ENCODE results near the gene PALLD. TPM values are rescaled to one million over a fixed set of nuclear protein-coding genes. Genes with fewer than 3 reads are reported as not detected.

PALLD gene
- total and polyA plus RNA-seq, 2 of the 8 experiments (the other 6 are each of a cell fraction or from before 2014, with no cell fraction given), result 10.5 to 25.0 TPM

GRCh38 chr4:168560184-168561180 lies 63.6 kb downstream of the PALLD start (continued):
- TF ChIP-seq CHD7 (IDR thresholded peaks at IDR 0.05; ENCODE audit: insufficient replicate concordance, low read length) (no peak), BACH1 (IDR thresholded peaks at IDR 0.05; ENCODE audit: low read length) (no peak), JUND (IDR thresholded peaks at IDR 0.05; ENCODE audit: low read length) (no peak), CBX8 (IDR thresholded peaks at IDR 0.05; ENCODE audit: borderline replicate concordance, low read depth, low read length) (no peak), TBP (IDR thresholded peaks at IDR 0.05; ENCODE audit: low read depth, low read length) (no peak), CREB1 (IDR thresholded peaks at IDR 0.05) (no peak), ZNF274 (IDR thresholded peaks at IDR 0.05; ENCODE audit: borderline replicate concordance, extremely low read depth, low read length) (no peak), GABPA (IDR thresholded peaks at IDR 0.05; ENCODE audit: borderline replicate concordance, insufficient read depth, low read length) (no peak), KDM5A (IDR thresholded peaks at IDR 0.05; ENCODE audit: low read length) (no peak), SIN3A (conservative IDR thresholded peaks at IDR 0.05 in 1 of 2, IDR thresholded peaks at IDR 0.05 in 1 of 2; ENCODE audit: low read depth in 1 of 2, low read length in 2 of 2) (no peak)

Measured in H1 (cell line).